IPS-18a (cell line): Measurements from ENCODE around the gene SMIM12.

ENCODE experiments used
- H3K27ac ChIP-seq: one replicate; pipeline ENCODE4 v1.5.1; 2013; ENCODE audit warnings: low read length
- H3K27me3 ChIP-seq: one replicate; pipeline ENCODE4 v1.6.1; 2013; ENCODE audit warnings: mild to moderate bottlenecking, low read length; ENCODE audit not compliant: control insufficient read depth, insufficient read depth
- H3K36me3 ChIP-seq: one replicate; pipeline ENCODE4 v1.6.1; 2013; ENCODE audit warnings: low read depth, low read length; ENCODE audit not compliant: control insufficient read depth
- H3K4me1 ChIP-seq: one replicate; pipeline ENCODE4 v1.6.1; 2013; ENCODE audit warnings: low read depth, low read length; ENCODE audit not compliant: control insufficient read depth
- H3K4me3 ChIP-seq: one replicate; pipeline ENCODE4 v1.5.1; 2013; ENCODE audit warnings: low read length
- H3K9ac ChIP-seq: one replicate; pipeline ENCODE4 v1.6.1; 2013; ENCODE audit warnings: mild to moderate bottlenecking, low read length, moderate library complexity
- H3K9me3 ChIP-seq: one replicate; pipeline ENCODE4 v1.6.1; 2013; ENCODE audit warnings: low read depth, low read length; ENCODE audit not compliant: control insufficient read depth

SMIM12 gene

DNA sequence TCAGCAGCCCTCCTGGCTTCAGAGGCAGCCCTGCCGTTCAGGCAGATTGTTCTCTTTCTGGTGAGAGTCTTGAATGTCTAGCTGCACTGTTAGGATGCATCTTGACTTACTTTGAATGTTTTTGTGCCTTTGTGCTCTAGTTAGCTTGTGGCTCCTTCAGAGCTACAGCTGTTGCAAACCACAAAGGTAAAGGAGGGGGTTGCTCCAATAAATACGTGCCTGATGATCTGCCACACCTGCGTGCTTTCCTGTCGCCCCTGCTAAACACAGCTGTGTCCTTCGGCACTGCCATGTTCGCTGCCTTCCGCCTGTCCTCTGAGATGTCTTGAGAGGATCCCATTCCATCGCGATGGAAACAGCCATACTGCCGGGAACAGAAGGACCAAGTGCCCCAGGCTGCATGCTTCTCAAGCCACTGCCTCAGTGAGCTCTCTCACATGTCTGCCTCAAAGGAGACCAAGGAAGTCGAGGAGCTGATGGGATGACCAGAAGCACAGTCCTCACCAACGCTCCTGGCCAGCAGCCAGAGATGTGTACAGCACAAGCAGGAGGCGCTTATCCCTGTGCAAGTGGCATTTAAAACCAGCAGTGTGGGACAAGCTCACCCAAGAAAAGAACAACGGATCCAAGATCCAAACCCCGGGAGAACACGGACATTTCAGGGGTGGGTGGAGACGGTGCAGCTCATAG is 12.0 kb upstream of the SMIM12 start:
- peaks cover 11% of the 10 kb centered on the region for H3K27me3 ChIP-seq

DNA sequence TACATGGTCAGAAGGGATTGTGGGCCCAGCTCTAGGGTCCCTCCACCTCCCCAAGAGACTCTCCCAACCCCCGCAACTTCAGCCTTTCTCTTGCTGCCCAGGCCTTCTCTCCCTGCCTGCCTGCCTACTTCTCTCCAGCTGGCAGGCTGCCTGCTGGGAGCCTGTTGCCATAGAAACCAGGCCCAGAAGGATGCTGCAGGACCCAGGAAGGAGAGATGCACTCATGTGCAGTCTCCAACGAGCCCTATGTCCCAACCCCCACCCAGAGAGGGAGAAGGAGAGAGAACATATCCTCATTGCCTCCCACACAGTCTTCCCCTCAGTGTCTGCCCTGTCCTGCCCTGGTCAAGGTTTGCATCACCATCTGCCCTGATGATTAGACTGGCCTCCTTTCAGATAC is 10.8 kb upstream of the SMIM12 start:
- Histone ChIP-seq H3K4me3 (no peak overlapping the region), H3K9ac (no peak overlapping the region), H3K27me3 (peaks cover 18% of the 10 kb centered on the region), H3K27ac (no peak overlapping the region), H3K36me3 (no peaks in the 10 kb centered on the region), H3K4me1 (no peaks in the 10 kb centered on the region), H3K9me3 (no peaks in the 10 kb centered on the region)

More for the DNA sequence above, 12.0 kb upstream of the SMIM12 start:
- Histone ChIP-seq H3K4me1 (no peaks in the 10 kb centered on the region), H3K36me3 (no peaks in the 10 kb centered on the region), H3K4me3 (no peak overlapping the region), H3K9me3 (no peaks in the 10 kb centered on the region), H3K9ac (no peak overlapping the region), H3K27ac (no peak overlapping the region)

GRCh38 chr1:34869760-34870159 is 10.2 kb upstream of the SMIM12 start:
- Histone ChIP-seq H3K4me3 (no peak overlapping the region), H3K27me3 (peaks cover 24% of the 10 kb centered on the region), H3K9ac (no peak overlapping the region), H3K9me3 (no peaks in the 10 kb centered on the region), H3K4me1 (no peaks in the 10 kb centered on the region), H3K27ac (no peak overlapping the region), H3K36me3 (no peaks in the 10 kb centered on the region)

DNA sequence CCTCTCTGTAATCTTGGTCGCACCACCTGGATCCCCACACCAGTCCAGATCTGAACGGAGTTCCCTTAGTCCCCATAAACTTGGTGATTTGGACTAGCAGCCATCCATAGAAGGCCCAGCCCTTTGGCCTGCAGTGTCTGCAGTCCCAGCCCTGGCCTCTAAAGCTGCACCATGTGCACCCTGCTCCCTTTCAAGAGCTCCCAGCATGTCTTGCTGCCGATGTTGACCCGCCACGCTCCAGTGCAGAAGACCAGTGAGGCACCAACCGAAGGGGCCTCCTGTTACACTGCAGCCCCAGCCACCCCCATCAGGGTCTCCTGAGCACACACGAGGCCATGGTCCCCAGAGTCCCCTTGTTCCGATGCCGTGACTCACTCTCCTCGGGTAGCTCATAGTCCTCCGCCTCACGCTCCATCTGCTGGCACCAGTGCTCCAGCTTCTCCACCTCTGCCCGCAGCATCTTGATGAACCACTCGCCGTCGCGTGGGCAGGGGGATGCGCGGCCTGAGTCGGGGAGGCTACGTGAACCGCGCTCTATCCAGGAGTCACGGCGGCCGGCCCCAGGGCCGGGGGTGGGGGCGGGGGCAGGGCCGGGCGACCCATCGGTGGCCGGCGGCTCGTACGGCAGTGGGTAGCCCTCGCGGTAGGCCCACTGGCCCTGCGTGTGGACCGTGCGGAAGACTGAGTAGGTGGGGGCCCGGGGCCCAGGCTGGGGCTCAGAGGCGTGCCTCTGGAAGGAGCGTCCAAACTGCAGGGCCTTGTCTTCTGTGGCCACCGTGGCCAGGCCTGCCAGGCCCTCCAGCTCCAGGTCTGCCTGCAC is 8.9 kb upstream of the SMIM12 start:
- Histone ChIP-seq H3K9me3 (no peaks in the 10 kb centered on the region), H3K27me3 (peaks cover 37% of the 10 kb centered on the region), H3K36me3 (no peaks in the 10 kb centered on the region), H3K4me1 (no peaks in the 10 kb centered on the region), H3K4me3 (no peak overlapping the region), H3K27ac (no peak overlapping the region), H3K9ac (no peak overlapping the region)

DNA sequence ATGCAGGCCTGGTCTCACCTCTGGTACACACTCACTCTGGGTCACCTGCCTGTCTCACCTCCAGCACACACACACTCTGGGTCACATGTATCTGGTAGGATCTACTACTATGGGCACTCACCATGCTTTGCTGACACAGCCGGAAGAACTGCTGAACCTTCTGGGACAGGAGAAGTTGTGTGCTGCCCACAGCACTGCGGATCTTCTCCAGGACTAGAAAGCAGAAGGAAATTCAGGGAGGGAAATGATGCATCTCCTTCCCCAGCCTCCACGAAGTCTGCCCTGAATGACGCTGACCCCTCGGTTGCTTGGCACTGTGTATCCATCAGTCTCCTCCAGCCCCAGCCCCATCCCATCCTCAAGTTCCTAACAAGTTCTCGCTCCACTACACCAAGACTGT is 7.9 kb upstream of the SMIM12 start:
- Histone ChIP-seq H3K27ac (no peak overlapping the region), H3K9me3 (no peaks in the 10 kb centered on the region), H3K4me3 (no peak overlapping the region), H3K9ac (no peak overlapping the region), H3K27me3 (peaks cover 48% of the 10 kb centered on the region), H3K36me3 (no peaks in the 10 kb centered on the region), H3K4me1 (no peaks in the 10 kb centered on the region)

DNA sequence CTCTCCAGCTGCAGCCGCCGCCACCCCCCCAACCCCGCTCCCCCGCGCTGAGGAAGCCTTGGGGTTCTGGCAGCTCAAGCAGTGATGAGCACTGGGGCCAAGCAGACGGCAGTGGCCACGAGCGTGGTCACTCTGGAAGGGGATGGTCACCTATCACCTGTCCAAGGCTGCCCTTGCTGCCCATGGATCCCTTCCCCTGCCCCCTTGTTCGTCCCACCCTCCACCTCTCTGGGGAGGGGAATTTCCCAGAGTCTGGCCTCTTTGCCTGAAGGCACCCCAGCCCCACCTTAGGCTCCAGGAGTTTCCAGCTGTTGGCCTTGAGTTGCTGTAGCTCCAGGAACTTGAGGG is 7.2 kb upstream of the SMIM12 start:
- H3K27me3 ChIP-seq: peaks cover 52% of the 10 kb centered on the region

DNA sequence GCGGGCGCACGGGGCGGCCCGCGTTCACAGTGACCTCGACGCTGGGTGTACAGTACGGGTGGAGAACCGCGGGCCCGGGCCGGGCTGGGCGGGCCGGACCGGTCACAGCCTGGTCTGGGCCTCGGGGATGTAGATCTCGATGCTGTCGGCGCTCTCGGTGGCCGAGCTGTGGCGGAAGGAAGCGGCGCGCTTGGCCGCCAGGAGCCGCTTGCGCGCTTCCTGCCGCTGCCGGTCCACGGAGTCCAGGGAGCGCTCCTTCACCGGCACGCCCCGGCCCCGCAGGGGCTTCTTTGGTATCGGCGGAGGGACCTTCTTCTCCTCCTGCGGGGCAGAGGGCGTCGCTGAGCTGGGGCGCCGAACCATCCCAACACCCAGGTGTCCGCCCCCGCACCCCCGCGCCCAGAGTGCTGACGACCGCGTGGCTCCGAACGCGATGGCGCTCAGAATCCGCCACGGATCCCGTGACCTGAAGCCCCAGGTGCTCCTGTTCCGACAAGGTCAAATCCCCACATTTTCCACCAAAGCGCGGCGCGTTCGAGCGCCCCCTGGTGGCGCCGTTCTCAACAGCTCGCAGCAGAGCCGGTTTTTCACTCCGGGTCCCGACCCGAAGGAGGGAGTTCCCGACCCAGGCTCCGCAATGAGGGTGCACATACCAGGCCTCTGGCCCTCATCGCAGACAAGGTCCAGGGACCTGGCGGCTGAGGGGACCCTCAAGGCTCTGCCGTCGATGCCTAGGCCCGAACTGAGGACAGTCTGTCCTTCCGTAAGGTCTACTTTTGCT is 6.6 kb upstream of the SMIM12 start:
- Histone ChIP-seq H3K4me1 (no peaks in the 10 kb centered on the region), H3K4me3 (peak overlapping the region; percentile 63), H3K36me3 (no peaks in the 10 kb centered on the region), H3K9me3 (no peaks in the 10 kb centered on the region), H3K27ac (no peak overlapping the region), H3K9ac (peak overlapping the region; percentile 61), H3K27me3 (peaks cover 55% of the 10 kb centered on the region)

More for the DNA sequence above, 7.2 kb upstream of the SMIM12 start:
- Histone ChIP-seq H3K27ac (no peak overlapping the region), H3K4me1 (no peaks in the 10 kb centered on the region), H3K9ac (no peak overlapping the region), H3K36me3 (no peaks in the 10 kb centered on the region), H3K9me3 (no peaks in the 10 kb centered on the region), H3K4me3 (peak overlapping the region; percentile 63)

- Histone ChIP-seq H3K4me3 (peak overlapping the region; percentile 63), H3K36me3 (no peaks in the 10 kb centered on the region), H3K9me3 (no peaks in the 10 kb centered on the region), H3K27me3 (peaks cover 55% of the 10 kb centered on the region), H3K27ac (no peak overlapping the region), H3K4me1 (no peaks in the 10 kb centered on the region), H3K9ac (peak overlapping the region; percentile 61)
Measured at GRCh38 chr1:34865573-34865972, 6.0 kb upstream of the SMIM12 start.

- Histone ChIP-seq H3K4me1 (no peaks in the 10 kb centered on the region), H3K27ac (no peak overlapping the region), H3K36me3 (no peaks in the 10 kb centered on the region), H3K4me3 (no peak overlapping the region), H3K9me3 (no peaks in the 10 kb centered on the region), H3K27me3 (peaks cover 55% of the 10 kb centered on the region), H3K9ac (no peak overlapping the region)
Measured at GRCh38 chr1:34864759-34865158, 5.2 kb upstream of the SMIM12 start.

DNA sequence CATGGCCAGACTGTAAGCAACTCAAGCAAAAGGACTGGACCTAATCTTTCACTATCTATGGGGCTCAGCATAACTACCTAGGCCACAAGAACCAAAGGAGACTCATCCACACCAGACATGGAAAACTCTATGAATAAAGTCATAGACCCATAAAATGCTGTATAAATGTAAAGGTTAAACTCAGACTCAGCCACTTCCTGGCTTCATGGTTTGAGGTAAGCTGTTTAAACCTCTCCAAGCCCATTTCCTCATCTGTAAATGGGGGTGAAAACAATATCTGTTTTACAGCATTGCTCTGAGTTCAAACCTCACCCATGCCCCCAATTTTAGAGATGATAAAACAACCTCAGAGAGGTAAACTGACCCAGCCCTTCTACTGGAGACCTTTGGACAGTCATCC is 4.0 kb upstream of the SMIM12 start:
- Histone ChIP-seq H3K4me1 (peaks cover 4% of the 10 kb centered on the region), H3K27ac (no peak overlapping the region), H3K9me3 (no peaks in the 10 kb centered on the region), H3K4me3 (no peak overlapping the region), H3K36me3 (no peaks in the 10 kb centered on the region), H3K27me3 (peaks cover 55% of the 10 kb centered on the region), H3K9ac (no peak overlapping the region)

- H3K36me3 ChIP-seq: peaks cover 15% of the 10 kb centered on the region
- peaks cover 5% of the 10 kb centered on the region for H3K4me1 ChIP-seq
- peak overlapping the region; percentile 77 for H3K9ac ChIP-seq
- no peak overlapping the region for H3K27ac ChIP-seq
- H3K9me3 ChIP-seq: no peaks in the 10 kb centered on the region
- peak overlapping the region; percentile 99 for H3K4me3 ChIP-seq
- peaks cover 23% of the 10 kb centered on the region for H3K27me3 ChIP-seq
Measured at GRCh38 chr1:34858901-34859445, 576 bp downstream of the SMIM12 start.
